Immature natural killer cell (primary cell): ENCODE data around the gene SRGAP3. TPM values are rescaled to one million over a fixed set of nuclear protein-coding genes. Genes with fewer than 3 reads are reported as not detected.

ENCODE experiments used
- DNase-seq, 3 donors: peaks; one replicate each; pipeline ENCODE4 v3.0.0; 2022; ENCODE audit warnings: mixed read lengths in 1 of 3
- H3K27ac Mint-ChIP-seq, 6 donors: one replicate each; pipeline ENCODE4 v1.8.0; 2020; ENCODE audit warnings: mixed read lengths in 6 of 6, mild to moderate bottlenecking in 5 of 6, inconsistent platforms in 4 of 6, moderate library complexity in 3 of 6
- H3K27me3 Mint-ChIP-seq, 3 donors: one replicate each; pipeline ENCODE4 v1.8.0; 2020 to 2021; ENCODE audit warnings: low read depth in 3 of 3, mild to moderate bottlenecking in 3 of 3, mixed read lengths in 3 of 3, moderate library complexity in 3 of 3, inconsistent platforms in 1 of 3
- H3K36me3 Mint-ChIP-seq, 3 donors: one replicate each; pipeline ENCODE4 v1.8.0; 2020; ENCODE audit warnings: mixed read lengths in 3 of 3, inconsistent platforms in 2 of 3, mild to moderate bottlenecking in 2 of 3
- H3K4me1 Mint-ChIP-seq, 2 donors: one replicate each; pipeline ENCODE4 v1.8.0; 2020; ENCODE audit warnings: inconsistent platforms in 2 of 2, mild to moderate bottlenecking in 2 of 2, mixed read lengths in 2 of 2, moderate library complexity in 1 of 2
- H3K4me3 Mint-ChIP-seq, 5 donors: one replicate each; pipeline ENCODE4 v1.8.0; 2020; ENCODE audit warnings: mild to moderate bottlenecking in 5 of 5, mixed read lengths in 5 of 5, inconsistent platforms in 3 of 5, moderate library complexity in 3 of 5
- H3K9me3 Mint-ChIP-seq, 6 donors: one replicate each; pipeline ENCODE4 v1.8.0; 2020; ENCODE audit warnings: mild to moderate bottlenecking in 6 of 6, mixed read lengths in 6 of 6, inconsistent platforms in 4 of 6, moderate library complexity in 3 of 6
- polyA plus RNA-seq, 3 donors: library from polyadenylated mRNA; unstranded; fragments of 300-500 nt; fragmentation: Illumina TruSeq; gene quantifications; one replicate each; pipeline ENCODE4 v1.2.3, GENCODE V29; 2021

SRGAP3 gene
- polyA plus RNA-seq, 3 donors from 2014 or later, result 0.29 to 0.99 TPM; not detected in 1

- H3K4me1 Mint-ChIP-seq, result no peaks in the 10 kb centered on the region
- H3K4me3 Mint-ChIP-seq, result no peak overlapping the region
- no peaks in the 10 kb centered on the region for H3K36me3 Mint-ChIP-seq
- no peaks in the 10 kb centered on the region for H3K9me3 Mint-ChIP-seq
- H3K27me3 Mint-ChIP-seq, result peaks cover 1 to 7% (median 5%) of the 10 kb centered on the region in 3 donors
- H3K27ac Mint-ChIP-seq, result no peak overlapping the region
- DNase-seq, result no peak
Measured at GRCh38 chr3:9020426-9020825, 229.0 kb downstream of the SRGAP3 start.

GRCh38 chr3:9019259-9019961, 230.0 kb downstream of the SRGAP3 start:
- peaks cover 1 to 7% (median 5%) of the 10 kb centered on the region in 3 donors for H3K27me3 Mint-ChIP-seq
- H3K9me3 Mint-ChIP-seq, result no peaks in the 10 kb centered on the region
- no peak for DNase-seq
- H3K4me3 Mint-ChIP-seq, result no peak overlapping the region
- no peaks in the 10 kb centered on the region for H3K36me3 Mint-ChIP-seq
- H3K4me1 Mint-ChIP-seq, result no peaks in the 10 kb centered on the region
- H3K27ac Mint-ChIP-seq, result no peak overlapping the region

DNA sequence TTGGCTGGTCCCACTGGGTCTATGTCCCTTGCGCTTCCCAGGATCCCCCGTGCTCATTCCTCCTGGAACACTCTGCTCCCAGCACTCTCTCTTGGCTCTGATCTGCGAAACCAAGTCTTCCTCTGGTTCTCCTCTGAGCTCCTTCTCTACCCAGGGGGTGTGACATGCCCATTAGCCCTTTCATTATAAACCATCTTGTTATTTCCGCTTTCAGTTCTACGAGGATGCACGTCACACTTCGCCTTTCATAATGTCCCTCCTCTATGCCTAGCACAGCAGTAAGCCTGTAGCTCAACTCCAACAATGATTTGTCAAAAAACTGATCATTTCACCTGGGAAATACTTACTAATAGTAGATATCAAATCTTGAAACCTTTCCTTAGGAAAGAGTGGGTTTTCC, 234.2 kb downstream of the SRGAP3 start:
- Mint-ChIP-seq H3K4me3 (no peak overlapping the region), H3K36me3 (no peaks in the 10 kb centered on the region), H3K27ac (no peak overlapping the region), H3K4me1 (no peaks in the 10 kb centered on the region), H3K27me3 (peaks cover 0 to 5% (median 5%) of the 10 kb centered on the region in 3 donors), H3K9me3 (no peaks in the 10 kb centered on the region)
- DNase-seq, result no peak

- no peaks in the 10 kb centered on the region for H3K9me3 Mint-ChIP-seq
- H3K4me3 Mint-ChIP-seq, result no peak overlapping the region
- H3K27me3 Mint-ChIP-seq, result peaks cover 0 to 5% (median 5%) of the 10 kb centered on the region in 3 donors
- no peak for DNase-seq
- H3K27ac Mint-ChIP-seq, result no peak overlapping the region
- no peaks in the 10 kb centered on the region for H3K36me3 Mint-ChIP-seq
- no peaks in the 10 kb centered on the region for H3K4me1 Mint-ChIP-seq
Measured at GRCh38 chr3:9013782-9014563, 235.5 kb downstream of the SRGAP3 start.

DNA sequence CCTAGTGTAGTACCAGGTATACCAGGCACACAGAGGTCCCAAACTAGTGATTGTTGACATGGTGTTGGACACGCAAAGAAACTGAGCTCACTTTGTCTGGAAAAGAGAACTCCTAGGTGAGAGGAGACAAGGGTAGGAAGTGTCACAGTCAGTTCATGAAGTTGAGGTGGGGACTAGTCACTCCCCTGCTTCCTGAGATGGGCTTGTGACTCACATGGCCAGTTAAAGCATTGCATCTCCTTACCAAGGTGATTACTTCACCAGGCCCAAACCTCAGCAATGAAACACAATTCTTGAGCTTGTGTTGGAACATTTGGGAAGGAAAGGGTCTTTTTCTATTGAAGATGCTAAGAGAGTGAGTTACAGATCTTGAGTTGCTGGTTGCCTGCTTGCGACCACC, 236.9 kb downstream of the SRGAP3 start:
- Mint-ChIP-seq H3K27ac (no peak overlapping the region), H3K4me1 (no peaks in the 10 kb centered on the region)

DNA sequence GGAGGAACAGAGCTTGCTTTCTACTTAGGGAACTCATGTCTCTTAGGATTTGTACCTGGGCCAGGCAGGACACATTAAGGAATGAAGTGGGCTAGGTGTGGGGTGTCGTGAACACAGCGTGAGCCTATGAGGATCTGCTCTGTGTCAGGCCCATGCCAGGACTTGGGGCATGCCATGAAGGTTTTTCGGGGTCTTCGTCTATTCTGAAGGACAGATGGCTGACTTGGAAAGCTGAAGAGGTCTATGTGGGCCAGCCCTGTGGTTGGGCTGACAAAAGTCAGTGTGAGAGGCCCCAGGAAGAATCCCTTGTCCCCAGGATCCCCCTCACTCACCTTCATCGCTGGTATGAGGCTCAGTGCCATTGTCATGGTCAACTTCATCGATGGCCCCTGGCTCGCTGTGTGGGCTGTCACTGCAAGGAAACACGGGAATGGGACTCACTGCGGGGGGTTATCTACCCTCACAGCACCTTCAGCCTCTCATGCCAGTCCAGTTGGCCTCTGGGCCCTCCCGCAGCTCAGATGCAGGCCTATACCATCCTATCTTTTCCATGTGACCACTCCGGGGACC, 239.4 kb downstream of the SRGAP3 start:
- H3K36me3 Mint-ChIP-seq, result peaks cover 0 to 4% (median 0%) of the 10 kb centered on the region in 3 donors
- DNase-seq, result no peak
- no peaks in the 10 kb centered on the region for H3K27me3 Mint-ChIP-seq
- no peaks in the 10 kb centered on the region for H3K9me3 Mint-ChIP-seq
- no peak overlapping the region for H3K4me3 Mint-ChIP-seq
- H3K4me1 Mint-ChIP-seq, result no peaks in the 10 kb centered on the region
- H3K27ac Mint-ChIP-seq, result no peak overlapping the region

More for the DNA sequence above, 236.9 kb downstream of the SRGAP3 start:
- Mint-ChIP-seq H3K4me3 (no peak overlapping the region), H3K9me3 (no peaks in the 10 kb centered on the region), H3K27me3 (peaks cover 0 to 5% (median 2%) of the 10 kb centered on the region in 3 donors), H3K36me3 (peaks cover 0 to 4% (median 0%) of the 10 kb centered on the region in 3 donors)
- DNase-seq, result no peak

DNA sequence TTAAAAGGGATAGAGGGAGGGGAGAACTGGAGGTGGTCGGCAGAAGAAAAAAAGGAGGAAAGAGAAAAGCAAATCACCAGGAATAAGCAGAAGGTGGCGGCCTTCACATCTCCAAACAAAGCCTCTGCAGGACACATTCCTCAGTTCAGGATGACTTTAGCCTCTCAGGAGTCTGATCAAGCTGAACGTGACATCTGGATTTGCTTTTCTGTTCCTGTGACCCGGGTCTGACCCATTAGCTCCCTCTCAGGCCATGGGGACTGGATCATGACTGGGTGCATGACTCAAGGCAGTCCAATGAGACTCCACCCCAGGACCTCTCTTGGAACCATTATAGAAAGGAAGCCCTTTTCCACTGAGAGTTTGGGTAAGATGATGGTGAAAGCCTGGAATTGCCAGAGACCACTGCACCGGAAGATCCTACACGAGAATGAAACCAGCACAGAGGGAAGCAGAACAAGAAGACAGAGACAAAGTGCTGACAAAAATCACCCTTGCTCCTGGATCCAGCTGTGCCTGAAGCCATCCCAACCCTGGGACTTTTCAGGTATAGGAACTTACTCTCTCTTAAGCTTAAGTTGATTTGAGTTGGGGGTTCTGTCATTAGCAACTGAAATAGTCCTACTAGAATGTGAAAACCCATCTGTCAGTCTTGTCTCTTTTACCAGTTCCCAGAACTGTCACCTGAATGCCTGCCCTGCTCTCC, 240.7 kb downstream of the SRGAP3 start:
- H3K9me3 Mint-ChIP-seq, result peaks cover 0 to 1% (median 0%) of the 10 kb centered on the region in 6 donors

DNA sequence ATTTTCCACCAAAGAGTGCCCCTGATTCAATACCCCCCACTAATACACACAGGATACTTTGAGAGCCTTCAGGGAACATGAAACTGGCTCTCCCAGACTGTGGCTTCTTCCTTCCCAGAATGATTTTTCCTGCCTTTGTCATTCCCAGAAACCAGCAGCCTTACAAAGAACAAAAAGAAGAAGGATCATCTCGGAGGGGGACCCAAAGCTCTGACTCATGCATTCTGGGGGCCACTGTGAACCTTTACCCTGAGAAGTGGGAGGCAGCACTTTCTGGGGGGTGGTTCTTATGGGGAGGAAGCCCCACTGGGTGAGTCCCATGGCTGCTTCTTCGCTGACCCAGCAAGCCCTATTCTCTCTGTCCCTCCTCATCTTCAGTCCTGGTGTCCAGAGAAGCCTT, 241.5 kb downstream of the SRGAP3 start:
- no peaks in the 10 kb centered on the region for H3K4me1 Mint-ChIP-seq
- peaks cover 0 to 4% (median 0%) of the 10 kb centered on the region in 3 donors for H3K36me3 Mint-ChIP-seq
- H3K9me3 Mint-ChIP-seq, result peaks cover 0 to 1% (median 0%) of the 10 kb centered on the region in 6 donors

More for the DNA sequence above, 240.7 kb downstream of the SRGAP3 start:
- Mint-ChIP-seq H3K27ac (peak overlapping the region in 1 of 6 donors; percentile 31), H3K36me3 (peaks cover 0 to 4% (median 0%) of the 10 kb centered on the region in 3 donors), H3K4me3 (no peak overlapping the region), H3K4me1 (no peaks in the 10 kb centered on the region), H3K27me3 (no peaks in the 10 kb centered on the region)
- DNase-seq, result no peak

DNA sequence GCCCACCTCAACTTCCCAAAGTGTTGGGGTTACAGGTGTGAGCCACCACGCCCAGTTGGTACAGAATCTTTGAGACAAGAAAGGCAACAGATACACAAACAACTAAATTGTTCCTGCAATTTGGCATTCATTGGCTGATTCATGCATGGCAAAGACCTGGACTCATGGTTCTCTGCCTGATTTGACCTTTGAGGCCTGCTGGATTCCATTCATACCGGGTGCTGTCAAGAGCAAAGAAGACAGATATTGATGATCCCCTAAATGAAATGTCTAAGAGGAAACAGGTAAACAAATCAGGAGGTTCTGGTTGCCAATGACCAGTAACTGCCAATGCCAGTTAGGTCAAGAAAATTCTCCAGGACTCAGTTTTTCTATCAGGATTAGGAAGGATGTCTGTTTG, 242.2 kb downstream of the SRGAP3 start:
- H3K9me3 Mint-ChIP-seq, result peaks cover 0 to 1% (median 0%) of the 10 kb centered on the region in 6 donors
- H3K4me3 Mint-ChIP-seq, result no peak overlapping the region
- H3K4me1 Mint-ChIP-seq, result no peaks in the 10 kb centered on the region
- peaks cover 0 to 4% (median 0%) of the 10 kb centered on the region in 3 donors for H3K36me3 Mint-ChIP-seq
- no peak overlapping the region for H3K27ac Mint-ChIP-seq
- DNase-seq, result no peak
- H3K27me3 Mint-ChIP-seq, result no peaks in the 10 kb centered on the region

More for the DNA sequence above, 241.5 kb downstream of the SRGAP3 start:
- no peak for DNase-seq
- H3K4me3 Mint-ChIP-seq, result no peak overlapping the region
- no peaks in the 10 kb centered on the region for H3K27me3 Mint-ChIP-seq
- no peak overlapping the region for H3K27ac Mint-ChIP-seq

- H3K36me3 Mint-ChIP-seq, result no peaks in the 10 kb centered on the region
- H3K27ac Mint-ChIP-seq, result no peak overlapping the region
- H3K9me3 Mint-ChIP-seq, result peaks cover 0 to 1% (median 0%) of the 10 kb centered on the region in 6 donors
- peaks cover 0 to 6% (median 4%) of the 10 kb centered on the region in 3 donors for H3K27me3 Mint-ChIP-seq
- no peak overlapping the region for H3K4me3 Mint-ChIP-seq
- DNase-seq, result no peak
- no peaks in the 10 kb centered on the region for H3K4me1 Mint-ChIP-seq
Measured at GRCh38 chr3:9000041-9000440, 249.4 kb downstream of the SRGAP3 start.

GRCh38 chr3:8997151-8997550, 252.3 kb downstream of the SRGAP3 start:
- no peak for DNase-seq
- H3K27ac Mint-ChIP-seq, result no peak overlapping the region
- H3K27me3 Mint-ChIP-seq, result peaks cover 0 to 6% (median 4%) of the 10 kb centered on the region in 3 donors
- H3K4me1 Mint-ChIP-seq, result no peaks in the 10 kb centered on the region
- no peaks in the 10 kb centered on the region for H3K9me3 Mint-ChIP-seq
- H3K36me3 Mint-ChIP-seq, result no peaks in the 10 kb centered on the region
- no peak overlapping the region for H3K4me3 Mint-ChIP-seq

- no peak overlapping the region for H3K27ac Mint-ChIP-seq
Measured at GRCh38 chr3:8996681-8997121, 252.7 kb downstream of the SRGAP3 start.

DNA sequence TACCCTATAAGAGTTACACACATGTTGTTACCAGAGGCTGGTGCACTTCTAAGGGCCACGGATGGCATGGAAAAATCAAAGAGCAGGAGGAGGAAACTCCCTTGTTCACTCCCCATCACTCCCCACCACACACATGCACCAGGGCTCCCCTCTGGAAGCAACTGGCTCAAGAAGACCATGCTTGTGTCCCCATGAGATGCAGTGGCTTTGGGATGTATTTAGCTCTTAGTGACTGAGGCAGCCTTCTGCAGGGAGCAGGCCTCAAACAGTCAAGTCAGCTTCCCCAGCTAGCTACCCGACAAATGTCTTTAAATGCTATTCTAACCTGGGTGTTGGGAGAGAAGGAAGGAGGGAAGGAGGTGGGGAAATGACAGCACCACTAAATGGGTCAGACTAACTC, 253.2 kb downstream of the SRGAP3 start:
- Mint-ChIP-seq H3K4me3 (no peak overlapping the region), H3K27ac (no peak overlapping the region), H3K27me3 (peaks cover 0 to 6% (median 3%) of the 10 kb centered on the region in 3 donors), H3K9me3 (no peaks in the 10 kb centered on the region), H3K4me1 (no peaks in the 10 kb centered on the region), H3K36me3 (no peaks in the 10 kb centered on the region)
- DNase-seq, result no peak

More at GRCh38 chr3:8996681-8997121, 252.7 kb downstream of the SRGAP3 start:
- H3K4me1 Mint-ChIP-seq, result no peaks in the 10 kb centered on the region
- no peaks in the 10 kb centered on the region for H3K9me3 Mint-ChIP-seq
- no peak overlapping the region for H3K4me3 Mint-ChIP-seq
- peaks cover 0 to 6% (median 4%) of the 10 kb centered on the region in 3 donors for H3K27me3 Mint-ChIP-seq
- DNase-seq, result no peak
- H3K36me3 Mint-ChIP-seq, result no peaks in the 10 kb centered on the region
